Inflammatory macrophage treated with lipopolysaccharide for 4 hours (primary cell): ENCODE results near the gene TMEM192.
"Not testable (repeated sequence)": the region's sequence is repeated elsewhere in the genome, so short reads cannot be mapped to it uniquely, and the experiment has no call there.

ENCODE experiments used
- DNase-seq: peaks from one replicate; pipeline ENCODE4 v3.0.0-alpha.2; 2020

Gene TMEM192

GRCh38 chr4:165112368-165113121 is at the start of gene TMEM192:
Gene TMEM192, minus strand, starts transcription at chr4:165112860. Its CDS starts 87 bp downstream, at chr4:165112773.
- peak; percentile 89 for DNase-seq

- DNase-seq, result no peak
Measured at GRCh38 chr4:165158762-165159161, 46.1 kb upstream of the TMEM192 start.

- DNase-seq, result no peak
Measured at GRCh38 chr4:165156906-165157305, 44.2 kb upstream of the TMEM192 start.

- DNase-seq, result no peak
Measured at GRCh38 chr4:165154482-165154881, 41.8 kb upstream of the TMEM192 start.

- DNase-seq, result no peak
Measured at GRCh38 chr4:165152527-165152926, 39.9 kb upstream of the TMEM192 start.

- no peak for DNase-seq
Measured at GRCh38 chr4:165151734-165152133, 39.1 kb upstream of the TMEM192 start.

- no peak for DNase-seq
Measured at GRCh38 chr4:165150545-165150944, 37.9 kb upstream of the TMEM192 start.

GRCh38 chr4:165138843-165139242 is 26.2 kb upstream of the TMEM192 start:
- DNase-seq, result no peak

GRCh38 chr4:165137205-165137604 is 24.5 kb upstream of the TMEM192 start:
- DNase-seq, result no peak

GRCh38 chr4:165136529-165136928 is 23.9 kb upstream of the TMEM192 start:
- DNase-seq, result no peak

GRCh38 chr4:165133150-165133549 is 20.5 kb upstream of the TMEM192 start:
- DNase-seq, result peak; percentile 75

GRCh38 chr4:165131247-165131832 is 18.7 kb upstream of the TMEM192 start:
- DNase-seq, result peak; percentile 69

GRCh38 chr4:165129924-165130323 is 17.3 kb upstream of the TMEM192 start:
- no peak for DNase-seq

GRCh38 chr4:165125869-165126499 is 13.3 kb upstream of the TMEM192 start:
- not testable (repeated sequence) for DNase-seq

- DNase-seq, result no peak
Measured at GRCh38 chr4:165124488-165124887, 11.8 kb upstream of the TMEM192 start.

- DNase-seq, result no peak
Measured at GRCh38 chr4:165118256-165118909, 5.7 kb upstream of the TMEM192 start.

GRCh38 chr4:165115301-165115700 is 2.6 kb upstream of the TMEM192 start:
- no peak for DNase-seq

- DNase-seq, result no peak
Measured at GRCh38 chr4:165111906-165112367, 723 bp downstream of the TMEM192 start.

- no peak for DNase-seq
Measured at GRCh38 chr4:165106518-165106917, 6.1 kb downstream of the TMEM192 start.

GRCh38 chr4:165101641-165102040 is 11.0 kb downstream of the TMEM192 start:
- no peak for DNase-seq

- no peak for DNase-seq
Measured at GRCh38 chr4:165096776-165097175, 15.9 kb downstream of the TMEM192 start.

GRCh38 chr4:165095291-165095690 is 17.4 kb downstream of the TMEM192 start:
- no peak for DNase-seq

GRCh38 chr4:165094873-165095272 is 17.8 kb downstream of the TMEM192 start:
- DNase-seq, result no peak
